Esophagus muscularis mucosa (tissue), 4 donors: ENCODE measurements around the gene SLC6A19. TPM values are rescaled to one million over a fixed set of nuclear protein-coding genes. Genes with fewer than 3 reads are reported as not detected.

Experiments
- DNase-seq: peaks from one replicate; pipeline ENCODE4 v3.0.0-alpha.2; 2017; ENCODE audit errors: extremely low spot score
- H3K27ac ChIP-seq, 4 donors: fragments of 200-600 bp; sonication (generic); replicated peaks in 1 of 4; 1 replicate in 3 of 4; 2 replicates in 1 of 4; pipeline ENCODE4 v1.5.1; 2016 to 2019; ENCODE audit warnings: mild to moderate bottlenecking in 1 of 4
- H3K27me3 ChIP-seq, 4 donors: fragments of 200-600 bp; sonication (generic); one replicate each; pipeline versions ENCODE4 v1.5.1 to v1.6.0; 2016 to 2019
- H3K36me3 ChIP-seq, 4 donors: fragments of 200-600 bp; sonication (generic); one replicate each; pipeline ENCODE4 v1.5.1; 2016 to 2019
- H3K4me1 ChIP-seq, 4 donors: fragments of 200-600 bp; sonication (generic); one replicate each; pipeline ENCODE4 v1.5.1; 2016 to 2019
- H3K4me3 ChIP-seq, 4 donors: fragments of 200-600 bp; sonication (generic); 1 replicate in 2 of 4; 2 replicates in 2 of 4; pipeline ENCODE4 v1.5.1; 2016 to 2019; ENCODE audit warnings: mild to moderate bottlenecking in 4 of 4, moderate library complexity in 1 of 4
- H3K9me3 ChIP-seq, 4 donors: fragments of 200-600 bp; sonication (generic); 1 replicate in 3 of 4; 2 replicates in 1 of 4; pipeline ENCODE4 v1.5.1; 2016 to 2019
- EP300 ChIP-seq: sonication (generic); formaldehyde crosslinking; IDR thresholded peaks from one replicate; pipeline ENCODE4 v1.6.1; 2017; ENCODE audit warnings: antibody characterized with exemption
- POLR2A ChIP-seq: fragments of 450-650 bp; IDR thresholded peaks from one replicate; pipeline ENCODE4 v1.6.1; 2017; ENCODE audit warnings: antibody characterized with exemption, moderate library complexity, mild to moderate bottlenecking, low read depth
- POLR2AphosphoS5 ChIP-seq, 2 donors: sonication (generic); formaldehyde crosslinking; IDR thresholded peaks; one replicate each; pipeline ENCODE4 v1.6.1; 2017; ENCODE audit warnings: antibody characterized with exemption in 2 of 2
- WGBS: methylation state at CpG from one replicate; pipeline ENCODE4 v1.1.5; 2018; 5-methylcytosine and 5-hydroxymethylcytosine counted together
- intact Hi-C: fragments of 100-400 bp; cut with DNase I; formaldehyde crosslinking; loops from one replicate; pipeline ENCODE4 v1.15.1; 2023
- total RNA-seq, 4 donors: library from RNA; depleted of rRNA; stranded (reverse); fragments of >200 nt; gene quantifications; one replicate each; pipeline versions ENCODE4 v1.1.0 to v1.2.1, GENCODE V29; 2016
- TF ChIP-seq, protein P1 (sequence below), 3 experiments: fragments of 200-600 bp in 2 of 3; fragments of 450-650 bp in 1 of 3; sonication (generic) in 2 of 3; IDR thresholded peaks; one replicate each; pipeline ENCODE4 v1.5.1; 2017 to 2019; ENCODE audit warnings: antibody characterized with exemption in 3 of 3, mild to moderate bottlenecking in 2 of 3, moderate library complexity in 1 of 3

The SLC6A19 gene
- total RNA-seq, 4 donors from 2014 or later, result not detected

DNA sequence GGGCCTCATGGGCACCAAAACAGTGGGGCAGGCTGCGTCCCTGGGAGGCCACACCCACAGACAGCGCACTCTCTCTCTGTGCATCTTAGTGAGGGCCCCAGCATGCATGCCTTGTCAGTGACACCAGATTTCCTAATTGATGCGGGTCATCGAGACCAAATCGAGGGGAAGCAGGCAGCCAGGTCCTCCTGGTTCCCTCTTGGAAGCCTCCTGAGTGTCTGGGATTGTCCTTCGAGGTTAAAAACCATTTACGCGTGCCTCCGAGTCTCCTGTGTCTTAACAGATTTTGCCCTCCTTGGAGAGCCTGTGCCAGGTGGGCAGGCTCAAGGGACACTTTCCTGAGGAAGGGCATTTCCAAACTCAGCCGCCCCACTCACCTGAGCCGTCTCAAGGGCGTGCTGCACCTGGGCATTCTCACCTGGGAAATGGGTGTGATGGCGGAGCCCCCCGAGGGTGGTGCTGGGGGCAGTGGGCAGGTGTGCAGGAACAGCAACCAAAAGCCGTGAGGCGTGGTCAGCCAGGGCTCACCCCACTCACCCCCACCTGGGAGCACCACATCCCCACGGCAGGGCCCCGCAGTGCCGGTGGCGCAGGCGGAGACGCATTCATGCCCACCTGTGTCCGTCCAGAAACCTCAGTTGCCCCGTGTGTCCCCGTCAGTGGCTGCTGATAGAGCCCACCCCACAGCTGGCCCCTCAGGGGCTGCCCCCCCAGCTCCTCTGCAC, 2.7 kb downstream of the SLC6A19 start:
- Histone ChIP-seq H3K4me1 (no peaks in the 10 kb centered on the region), H3K36me3 (no peaks in the 10 kb centered on the region), H3K4me3 (no peak overlapping the region), H3K9me3 (no peaks in the 10 kb centered on the region), H3K27me3 (peaks cover 0 to 97% (median 4%) of the 10 kb centered on the region in 4 donors), H3K27ac (no peak overlapping the region)
- intact Hi-C loops, result no loop called here
- no peak for DNase-seq
- WGBS, result 86% methylated on average over 9 of the region's 25 CpGs
- TF ChIP-seq POLR2AphosphoS5 (IDR thresholded peaks at IDR 0.05) (no peak), POLR2A (no peak), EP300 (no peak)
- TF ChIP-seq, protein P1, sequence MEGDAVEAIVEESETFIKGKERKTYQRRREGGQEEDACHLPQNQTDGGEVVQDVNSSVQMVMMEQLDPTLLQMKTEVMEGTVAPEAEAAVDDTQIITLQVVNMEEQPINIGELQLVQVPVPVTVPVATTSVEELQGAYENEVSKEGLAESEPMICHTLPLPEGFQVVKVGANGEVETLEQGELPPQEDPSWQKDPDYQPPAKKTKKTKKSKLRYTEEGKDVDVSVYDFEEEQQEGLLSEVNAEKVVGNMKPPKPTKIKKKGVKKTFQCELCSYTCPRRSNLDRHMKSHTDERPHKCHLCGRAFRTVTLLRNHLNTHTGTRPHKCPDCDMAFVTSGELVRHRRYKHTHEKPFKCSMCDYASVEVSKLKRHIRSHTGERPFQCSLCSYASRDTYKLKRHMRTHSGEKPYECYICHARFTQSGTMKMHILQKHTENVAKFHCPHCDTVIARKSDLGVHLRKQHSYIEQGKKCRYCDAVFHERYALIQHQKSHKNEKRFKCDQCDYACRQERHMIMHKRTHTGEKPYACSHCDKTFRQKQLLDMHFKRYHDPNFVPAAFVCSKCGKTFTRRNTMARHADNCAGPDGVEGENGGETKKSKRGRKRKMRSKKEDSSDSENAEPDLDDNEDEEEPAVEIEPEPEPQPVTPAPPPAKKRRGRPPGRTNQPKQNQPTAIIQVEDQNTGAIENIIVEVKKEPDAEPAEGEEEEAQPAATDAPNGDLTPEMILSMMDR (IDR thresholded peaks at IDR 0.05), result no peak

DNA sequence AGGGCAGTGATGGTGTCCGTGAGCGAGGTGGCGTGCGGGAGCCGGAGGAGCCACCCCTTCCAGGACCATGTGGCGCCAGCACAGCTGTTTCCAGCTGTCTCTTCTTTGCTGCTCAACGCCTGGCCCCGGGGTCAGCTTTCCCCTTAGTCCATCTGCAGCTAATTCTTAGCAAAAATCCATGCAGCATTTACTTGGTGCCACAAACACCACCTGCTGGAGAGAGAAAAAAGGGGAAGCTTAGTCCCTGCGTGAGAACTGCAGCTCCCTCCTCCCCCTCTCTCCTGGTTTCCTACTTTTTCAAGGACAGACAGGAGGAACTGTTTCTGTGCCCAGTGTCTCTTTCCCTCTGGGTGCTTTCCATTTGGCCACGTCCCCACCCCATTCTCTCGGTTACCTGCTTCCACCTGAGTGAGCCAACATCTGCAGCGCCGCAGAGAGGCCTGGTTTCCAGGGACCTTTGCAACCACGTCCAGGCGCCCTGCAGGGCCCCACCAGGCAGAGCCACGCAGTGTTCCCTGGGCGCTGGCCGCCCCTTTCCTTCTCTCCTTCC, 3.4 kb downstream of the SLC6A19 start:
- 31% methylated on average over 12 of the region's 18 CpGs for WGBS
- intact Hi-C loops, result no loop called here

DNA sequence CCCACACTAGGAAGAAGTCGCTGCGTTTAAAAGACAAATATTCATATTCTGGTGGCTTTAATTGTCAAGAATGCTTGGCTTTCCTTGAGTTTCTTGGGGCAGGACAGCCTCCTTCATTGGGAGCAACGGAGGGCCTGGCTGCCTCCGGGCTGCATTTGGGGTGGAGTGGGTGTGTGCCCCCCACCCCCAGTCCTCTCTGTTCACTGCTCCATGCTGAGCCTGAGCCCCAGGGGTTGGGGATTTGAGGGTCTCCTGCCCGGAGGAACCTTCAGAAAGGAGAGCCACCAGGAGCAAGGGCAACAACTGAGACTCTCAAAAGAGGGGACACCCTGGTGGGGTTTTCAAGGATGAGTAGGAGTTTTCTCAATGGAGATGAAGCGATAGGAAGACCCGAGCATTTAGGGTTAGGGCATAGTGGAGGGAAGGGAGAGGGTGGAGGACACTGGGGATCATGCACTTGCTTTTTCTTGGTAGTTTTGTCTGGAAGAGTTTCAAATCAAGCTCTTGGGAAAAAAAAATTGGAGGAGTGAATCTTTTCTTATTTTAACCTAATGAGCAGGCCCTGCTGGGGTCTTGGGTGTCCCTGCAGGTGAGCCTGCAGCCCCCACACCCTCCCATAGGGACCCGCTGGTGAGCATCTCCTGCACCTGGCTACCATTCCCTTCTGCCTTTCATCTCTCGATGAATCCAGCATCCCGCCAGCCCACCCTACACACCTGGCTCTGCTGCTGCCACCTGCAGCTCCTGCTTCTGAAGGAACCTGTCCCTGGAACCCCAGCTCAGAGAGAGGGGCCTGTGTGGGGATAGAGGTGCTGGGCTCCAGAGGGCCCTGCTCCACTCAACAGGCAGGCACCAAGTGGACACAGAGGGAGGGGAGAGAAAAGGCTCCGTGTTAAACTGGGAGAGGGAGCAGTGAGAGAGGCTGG, 4.1 kb downstream of the SLC6A19 start:
- Histone ChIP-seq H3K4me3 (no peak overlapping the region), H3K4me1 (no peaks in the 10 kb centered on the region), H3K27ac (no peak overlapping the region), H3K9me3 (no peaks in the 10 kb centered on the region), H3K36me3 (no peaks in the 10 kb centered on the region), H3K27me3 (peaks cover 0 to 96% (median 4%) of the 10 kb centered on the region in 4 donors)
- intact Hi-C loops, result no loop called here
- WGBS, result 68% methylated on average over 11 of the region's 11 CpGs
- no peak for DNase-seq
- TF ChIP-seq EP300, result no peak
- TF ChIP-seq, protein P1 (IDR thresholded peaks at IDR 0.05), result no peak
- TF ChIP-seq POLR2AphosphoS5 (IDR thresholded peaks at IDR 0.05), result no peak
- no peak for TF ChIP-seq POLR2A

More for the DNA sequence above, 3.4 kb downstream of the SLC6A19 start:
- H3K27ac ChIP-seq, result no peak overlapping the region
- H3K9me3 ChIP-seq, result no peaks in the 10 kb centered on the region
- TF ChIP-seq POLR2A (no peak), POLR2AphosphoS5 (IDR thresholded peaks at IDR 0.05) (no peak), EP300 (no peak)
- TF ChIP-seq, protein P1 (IDR thresholded peaks at IDR 0.05), result no peak
- H3K4me1 ChIP-seq, result no peaks in the 10 kb centered on the region
- no peak for DNase-seq
- H3K4me3 ChIP-seq, result no peak overlapping the region
- H3K36me3 ChIP-seq, result no peaks in the 10 kb centered on the region
- peaks cover 0 to 96% (median 4%) of the 10 kb centered on the region in 4 donors for H3K27me3 ChIP-seq

DNA sequence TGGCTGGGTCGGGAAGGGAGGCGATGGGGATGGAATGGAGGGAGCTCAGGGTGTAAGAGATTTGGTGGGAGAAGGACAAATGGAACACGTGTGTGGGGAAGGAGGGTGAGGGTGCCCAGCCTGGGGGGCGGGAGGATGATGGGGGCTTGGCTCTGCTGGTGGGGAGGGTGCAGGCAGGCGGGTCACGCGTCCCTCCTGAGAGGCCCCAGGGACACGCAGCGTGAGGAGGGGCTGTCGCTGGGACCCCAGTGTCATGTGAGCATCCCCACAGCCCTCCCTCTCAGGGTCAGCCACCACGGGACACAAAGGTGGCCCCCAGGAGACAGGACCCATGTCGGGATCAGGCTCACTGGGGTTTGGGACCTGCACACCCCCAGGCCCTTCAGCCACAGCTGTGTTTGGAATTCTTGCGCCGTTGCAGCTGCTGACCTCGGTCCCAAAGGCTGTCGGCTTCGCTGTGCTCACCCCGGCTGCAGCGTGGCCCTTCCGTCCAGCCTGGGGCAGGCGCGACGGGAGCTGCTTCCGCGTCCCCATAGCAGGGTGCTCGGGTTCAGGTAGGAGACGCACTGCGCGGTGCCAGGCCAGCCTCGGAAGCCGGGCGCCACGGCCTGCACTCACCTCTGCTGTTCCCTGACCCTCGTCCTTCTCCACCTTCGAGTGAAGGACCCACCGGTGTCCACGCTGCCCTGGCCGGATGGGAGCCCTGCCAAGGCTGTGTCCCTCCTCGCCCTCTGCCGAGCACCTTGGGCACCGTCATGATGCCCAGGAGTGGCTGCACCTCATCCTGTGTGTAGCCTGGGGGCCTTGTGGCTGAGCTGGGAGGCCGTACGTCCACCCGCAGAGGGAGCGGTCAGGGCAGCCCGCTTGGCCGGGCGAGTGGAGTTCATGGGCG, 5.4 kb downstream of the SLC6A19 start:
- Histone ChIP-seq H3K27ac (no peak overlapping the region), H3K4me3 (no peak overlapping the region), H3K9me3 (no peaks in the 10 kb centered on the region), H3K36me3 (no peaks in the 10 kb centered on the region), H3K4me1 (no peaks in the 10 kb centered on the region), H3K27me3 (peaks cover 0 to 88% (median 4%) of the 10 kb centered on the region in 4 donors)
- TF ChIP-seq POLR2AphosphoS5 (IDR thresholded peaks at IDR 0.05) (no peak), EP300 (no peak)
- TF ChIP-seq, protein P1 (IDR thresholded peaks at IDR 0.05), result no peak
- WGBS, result 62% methylated on average over 12 of the region's 49 CpGs
- intact Hi-C loops, result no loop called here
- DNase-seq, result no peak
